Measurements from ENCODE around the gene AGPAT3.
"Not testable (repeated sequence)": the region's sequence is repeated elsewhere in the genome, so short reads cannot be mapped to it uniquely, and the experiment has no call there.

Gene AGPAT3

DNA sequence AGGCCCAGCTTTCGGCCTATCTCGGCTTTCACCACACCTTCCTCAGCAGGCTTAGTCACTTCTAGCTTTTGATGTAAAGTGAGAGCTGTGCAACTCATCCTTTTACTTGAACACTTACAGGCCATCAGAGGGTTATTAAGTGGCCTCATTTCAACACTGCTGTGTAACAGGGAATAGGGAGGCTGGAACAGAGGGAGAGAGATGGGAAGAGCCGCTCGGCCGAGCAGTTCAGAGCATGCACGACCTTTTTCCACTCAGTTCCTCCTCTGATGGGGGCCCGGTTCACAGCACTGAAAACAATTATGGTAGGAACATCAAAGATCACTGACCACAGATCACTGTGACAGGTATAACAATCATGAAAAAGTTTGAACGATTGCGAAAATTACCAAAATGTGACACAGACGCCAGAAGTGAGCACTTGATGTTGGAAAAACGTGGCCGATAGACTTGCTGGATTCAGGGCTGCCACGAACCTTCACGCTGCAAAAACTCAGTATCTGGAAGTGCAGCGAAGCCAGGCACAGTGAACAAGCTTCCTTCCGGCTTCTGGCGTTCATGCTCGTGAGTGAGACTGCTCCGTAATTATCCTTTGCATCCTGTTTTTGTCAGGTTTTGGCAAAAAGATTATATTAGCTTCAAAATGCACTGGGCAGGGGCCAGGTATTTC, 28.6 kb downstream of the AGPAT3 start:
- Mint-ChIP-seq H3K4me1 (ENCODE audit: low read depth) (peaks cover 30% of the 10 kb centered on the region), H3K9me3 (no peaks in the 10 kb centered on the region), H3K27me3 (ENCODE audit: low read depth) (no peaks in the 10 kb centered on the region), H3K27ac (peak overlapping the region; percentile 85), H3K36me3 (ENCODE audit: low read depth) (peaks cover 25% of the 10 kb centered on the region), H3K4me3 (peak overlapping the region; percentile 70)

DNA sequence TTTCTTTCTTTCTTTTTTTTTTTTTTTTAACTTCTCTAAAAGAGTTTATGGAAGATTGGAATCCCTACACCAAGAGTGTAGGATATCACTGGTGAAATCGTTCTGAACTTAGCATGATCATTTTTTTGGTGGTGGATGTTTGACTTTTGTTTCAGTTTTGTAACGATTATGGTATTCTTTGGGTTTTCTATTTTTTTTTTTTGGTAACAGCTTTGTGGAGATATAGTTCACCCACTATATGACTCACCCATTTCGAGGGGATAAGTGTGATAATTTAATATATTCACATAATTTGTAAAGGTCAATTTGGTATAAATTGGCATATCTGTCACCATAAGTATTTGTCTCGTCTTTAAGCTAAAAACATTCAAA, 29.2 kb downstream of the AGPAT3 start:
- peaks cover 28% of the 10 kb centered on the region for H3K36me3 Mint-ChIP-seq (ENCODE audit: low read depth)
- peak overlapping the region; percentile 70 for H3K4me3 Mint-ChIP-seq
- peaks cover 30% of the 10 kb centered on the region for H3K4me1 Mint-ChIP-seq (ENCODE audit: low read depth)
- no peaks in the 10 kb centered on the region for H3K9me3 Mint-ChIP-seq
- H3K27ac Mint-ChIP-seq: peak overlapping the region; percentile 85
- H3K27me3 Mint-ChIP-seq (ENCODE audit: low read depth): no peaks in the 10 kb centered on the region

DNA sequence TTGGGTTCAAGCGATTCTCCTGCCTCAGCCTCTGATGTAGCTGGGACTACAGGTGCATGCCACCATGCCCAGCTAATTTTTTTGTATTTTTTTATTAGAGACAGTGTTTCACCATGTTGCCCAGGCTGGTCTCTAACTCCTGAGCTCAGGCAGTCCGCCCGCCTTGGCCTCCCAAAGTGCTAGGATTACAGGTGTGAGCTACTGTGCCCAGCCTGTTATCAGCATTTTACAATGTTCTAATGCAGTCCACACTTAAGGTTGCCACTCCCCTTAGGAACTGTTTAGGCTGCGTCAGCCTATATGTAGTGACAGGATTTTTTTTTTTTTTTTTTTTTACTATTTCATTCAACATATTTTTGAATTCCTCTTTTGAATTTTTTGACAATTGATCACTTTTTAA, 30.2 kb downstream of the AGPAT3 start:
- Mint-ChIP-seq H3K27me3 (ENCODE audit: low read depth) (no peaks in the 10 kb centered on the region), H3K4me3 (no peak overlapping the region), H3K27ac (no peak overlapping the region), H3K9me3 (no peaks in the 10 kb centered on the region), H3K4me1 (ENCODE audit: low read depth) (peaks cover 26% of the 10 kb centered on the region), H3K36me3 (ENCODE audit: low read depth) (peaks cover 27% of the 10 kb centered on the region)

DNA sequence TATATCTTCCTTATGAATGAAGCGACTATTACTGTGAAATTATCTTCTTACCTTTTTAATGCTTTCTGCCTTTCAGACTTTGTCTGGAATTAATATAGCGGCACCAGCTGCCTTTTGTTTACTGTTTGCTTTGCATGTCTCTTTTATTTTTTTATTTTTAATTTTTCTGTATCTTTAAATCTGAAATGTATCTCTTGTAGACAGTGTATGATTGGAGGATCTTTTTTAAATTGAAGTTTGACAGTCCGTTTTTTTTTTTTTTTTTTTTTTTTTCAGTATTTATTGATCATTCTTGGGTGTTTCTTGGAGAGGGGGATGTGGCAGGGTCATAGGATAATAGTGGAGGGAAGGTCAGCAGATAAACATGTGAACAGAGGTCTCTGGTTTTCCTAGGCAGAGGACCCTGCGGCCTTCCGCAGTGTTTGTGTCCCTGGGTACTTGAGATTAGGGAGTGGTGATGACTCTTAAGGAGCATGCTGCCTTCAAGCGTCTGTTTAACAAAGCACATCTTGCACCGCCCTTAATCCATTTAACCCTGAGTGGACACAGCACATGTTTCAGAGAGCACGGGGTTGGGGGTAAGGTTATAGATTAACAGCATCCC, 31.8 kb downstream of the AGPAT3 start:
- not testable (repeated sequence) for H3K27ac Mint-ChIP-seq; H3K9me3 Mint-ChIP-seq; H3K27me3 Mint-ChIP-seq (ENCODE audit: low read depth); H3K4me3 Mint-ChIP-seq
- H3K36me3 Mint-ChIP-seq (ENCODE audit: low read depth): peaks cover 36% of the 10 kb centered on the region
- H3K4me1 Mint-ChIP-seq (ENCODE audit: low read depth): peaks cover 28% of the 10 kb centered on the region

DNA sequence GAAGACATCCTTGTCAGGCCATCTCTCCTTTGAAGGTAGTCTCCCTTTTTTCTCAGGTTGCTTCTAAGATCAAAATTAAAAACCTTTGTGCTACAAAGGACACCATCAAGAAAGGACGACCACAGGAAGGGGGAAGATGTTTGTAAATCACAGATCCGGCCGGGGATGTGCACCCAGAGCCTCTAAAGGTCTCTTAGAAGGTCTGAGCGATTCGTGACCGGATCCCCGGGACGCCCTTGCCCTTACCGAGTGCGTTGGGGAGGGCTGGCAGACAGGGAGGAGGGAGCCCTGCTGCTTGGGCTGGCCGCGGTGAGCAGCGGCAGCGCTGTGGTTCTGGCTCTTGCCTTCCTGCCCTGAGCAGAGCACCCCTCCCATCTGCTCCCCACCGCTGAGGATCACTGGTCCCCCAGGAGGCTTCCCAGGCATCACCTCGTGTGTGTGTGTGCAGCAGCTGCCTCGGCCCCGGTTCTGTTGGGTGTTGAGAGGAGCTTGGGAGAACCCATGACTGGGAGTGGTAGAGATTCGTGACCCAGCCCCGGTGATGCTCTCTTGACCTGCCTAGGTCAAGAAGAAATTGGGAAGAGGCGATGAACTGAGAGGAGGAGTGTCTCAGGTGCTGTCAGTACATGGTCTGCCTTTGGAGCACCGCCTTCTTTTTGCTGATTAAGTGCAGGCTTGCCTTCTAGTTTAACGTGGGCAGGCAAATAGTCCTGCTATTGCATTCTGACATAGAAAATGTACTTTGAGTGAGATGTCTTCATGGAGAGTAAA, 34.5 kb downstream of the AGPAT3 start:
- Mint-ChIP-seq H3K4me1 (ENCODE audit: low read depth) (peaks cover 11% of the 10 kb centered on the region), H3K4me3 (no peak overlapping the region), H3K36me3 (ENCODE audit: low read depth) (peaks cover 30% of the 10 kb centered on the region), H3K27ac (no peak overlapping the region), H3K9me3 (no peaks in the 10 kb centered on the region), H3K27me3 (ENCODE audit: low read depth) (no peaks in the 10 kb centered on the region)

DNA sequence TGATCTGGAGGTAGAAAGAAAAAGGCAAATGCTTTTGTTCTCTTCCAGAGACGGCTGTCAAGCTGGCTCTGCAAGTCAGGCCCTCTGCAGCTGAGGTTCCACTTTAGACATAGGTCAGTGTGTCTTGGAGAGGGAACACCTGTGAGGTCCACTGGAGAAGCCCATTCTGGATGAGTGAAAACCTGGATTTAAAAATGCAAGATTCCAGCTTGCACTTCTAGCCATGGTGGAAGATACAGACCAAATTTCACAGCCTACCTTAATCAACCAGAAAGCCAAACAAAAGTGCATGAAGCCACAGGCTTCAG, 35.0 kb downstream of the AGPAT3 start:
- Mint-ChIP-seq H3K4me1 (ENCODE audit: low read depth) (peaks cover 7% of the 10 kb centered on the region), H3K4me3 (no peak overlapping the region), H3K27me3 (ENCODE audit: low read depth) (no peaks in the 10 kb centered on the region), H3K9me3 (no peaks in the 10 kb centered on the region), H3K27ac (no peak overlapping the region), H3K36me3 (ENCODE audit: low read depth) (peaks cover 30% of the 10 kb centered on the region)

DNA sequence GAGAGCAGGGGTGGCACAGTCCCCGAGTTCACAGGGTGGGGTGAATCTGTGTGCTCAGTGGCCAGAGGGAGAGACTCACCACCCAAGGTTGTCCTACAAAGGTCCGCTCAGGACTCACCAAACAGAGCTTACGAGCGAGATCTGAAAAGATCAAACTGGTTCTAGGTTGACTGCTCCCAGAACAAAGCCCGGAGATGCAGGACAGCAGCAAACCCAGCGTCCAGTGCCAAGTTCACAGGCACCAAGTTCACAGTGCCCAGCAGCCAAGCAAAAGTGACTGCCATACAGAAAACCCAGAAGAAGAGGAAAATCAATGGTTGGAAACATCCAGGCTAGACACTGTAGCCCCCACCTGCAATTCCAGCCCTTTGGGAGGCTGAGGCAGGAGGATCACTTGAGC, 35.7 kb downstream of the AGPAT3 start:
- Mint-ChIP-seq H3K36me3 (ENCODE audit: low read depth) (peaks cover 30% of the 10 kb centered on the region), H3K4me1 (ENCODE audit: low read depth) (peaks cover 7% of the 10 kb centered on the region), H3K9me3 (no peaks in the 10 kb centered on the region), H3K27me3 (ENCODE audit: low read depth) (no peaks in the 10 kb centered on the region), H3K4me3 (no peak overlapping the region), H3K27ac (no peak overlapping the region)

DNA sequence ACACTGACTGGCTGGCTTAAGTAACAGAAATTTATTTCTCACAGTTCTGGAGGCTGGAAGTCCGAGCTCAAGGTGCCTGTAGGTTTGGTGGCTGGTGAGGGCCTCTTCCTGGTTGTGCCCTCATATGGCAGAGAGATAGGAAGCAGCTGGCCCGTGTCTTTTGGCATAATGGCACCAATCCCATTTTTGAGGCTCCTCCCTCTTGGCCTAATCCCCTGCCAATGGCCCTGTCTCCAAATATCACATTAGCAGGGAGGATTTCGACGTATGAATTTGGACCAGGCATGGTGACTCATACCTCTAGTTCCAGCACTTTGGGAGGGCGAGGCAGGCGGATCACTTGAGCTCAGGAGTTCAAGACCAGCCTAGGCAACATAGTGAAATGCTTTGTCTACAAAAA, 37.4 kb downstream of the AGPAT3 start:
- H3K9me3 Mint-ChIP-seq: no peaks in the 10 kb centered on the region
- peaks cover 6% of the 10 kb centered on the region for H3K4me1 Mint-ChIP-seq (ENCODE audit: low read depth)
- H3K36me3 Mint-ChIP-seq (ENCODE audit: low read depth): peaks cover 28% of the 10 kb centered on the region
- no peaks in the 10 kb centered on the region for H3K27me3 Mint-ChIP-seq (ENCODE audit: low read depth)
- no peak overlapping the region for H3K4me3 Mint-ChIP-seq
- no peak overlapping the region for H3K27ac Mint-ChIP-seq

DNA sequence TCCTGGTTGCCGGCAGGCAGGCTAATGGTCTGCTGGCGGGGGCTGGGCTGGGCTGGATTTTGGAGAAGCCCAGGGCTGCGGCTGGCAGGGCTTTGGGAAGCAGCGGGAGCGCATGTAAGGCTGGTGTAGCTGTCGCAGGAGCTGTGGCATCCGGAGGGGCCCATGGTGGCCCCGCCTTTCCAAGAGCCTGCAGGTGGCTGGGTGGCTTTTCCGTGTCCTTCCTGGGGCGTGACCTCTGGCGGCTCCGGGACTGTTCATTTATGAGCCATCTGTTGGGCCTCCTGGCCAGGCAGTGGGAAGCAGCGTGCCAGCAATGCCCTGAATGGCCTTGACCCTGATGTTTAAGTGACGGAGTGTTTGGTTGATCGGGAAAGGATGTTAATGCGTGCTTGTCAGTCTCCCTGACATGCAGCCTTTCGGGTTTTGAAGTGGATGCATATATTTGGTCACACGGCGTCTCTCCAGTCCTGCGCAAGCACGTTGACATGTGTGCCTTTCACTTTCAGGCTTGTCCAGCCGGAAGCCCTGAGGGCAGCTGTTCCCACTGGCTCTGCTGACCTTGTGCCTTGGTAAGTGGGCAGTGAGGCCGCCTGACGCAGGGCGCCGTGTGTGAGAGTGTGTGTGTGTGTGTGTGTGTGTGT, 38.5 kb downstream of the AGPAT3 start:
- H3K4me1 Mint-ChIP-seq (ENCODE audit: low read depth): peaks cover 6% of the 10 kb centered on the region
- no peak overlapping the region for H3K27ac Mint-ChIP-seq
- H3K9me3 Mint-ChIP-seq: no peaks in the 10 kb centered on the region
- H3K4me3 Mint-ChIP-seq: no peak overlapping the region
- no peaks in the 10 kb centered on the region for H3K27me3 Mint-ChIP-seq (ENCODE audit: low read depth)
- peaks cover 28% of the 10 kb centered on the region for H3K36me3 Mint-ChIP-seq (ENCODE audit: low read depth)

DNA sequence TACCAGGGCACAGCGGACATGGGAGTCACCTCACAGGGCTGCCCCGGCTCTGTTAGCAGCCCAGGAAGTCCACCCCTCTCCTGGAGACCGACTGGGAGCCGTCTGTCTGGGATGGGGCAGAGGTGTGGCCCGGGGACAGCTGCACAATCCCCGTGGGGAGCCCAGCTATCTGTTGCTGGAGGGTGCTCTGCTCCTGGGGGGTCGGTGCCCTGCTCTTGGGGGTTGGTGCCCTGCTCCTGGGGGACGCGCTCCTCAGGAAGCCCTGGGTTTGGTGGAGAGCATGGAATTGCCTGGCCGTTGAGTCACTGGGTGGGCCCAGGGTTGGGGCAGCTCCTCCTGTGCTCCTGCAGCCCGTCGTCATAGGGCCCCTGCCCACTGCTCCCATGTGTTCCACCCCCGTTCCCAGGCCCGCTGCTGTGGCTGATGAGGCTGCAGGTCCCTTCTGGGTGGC, 39.3 kb downstream of the AGPAT3 start:
- H3K36me3 Mint-ChIP-seq (ENCODE audit: low read depth): peaks cover 25% of the 10 kb centered on the region
- peaks cover 6% of the 10 kb centered on the region for H3K4me1 Mint-ChIP-seq (ENCODE audit: low read depth)
- no peaks in the 10 kb centered on the region for H3K9me3 Mint-ChIP-seq
- no peak overlapping the region for H3K4me3 Mint-ChIP-seq
- no peaks in the 10 kb centered on the region for H3K27me3 Mint-ChIP-seq (ENCODE audit: low read depth)
- no peak overlapping the region for H3K27ac Mint-ChIP-seq

DNA sequence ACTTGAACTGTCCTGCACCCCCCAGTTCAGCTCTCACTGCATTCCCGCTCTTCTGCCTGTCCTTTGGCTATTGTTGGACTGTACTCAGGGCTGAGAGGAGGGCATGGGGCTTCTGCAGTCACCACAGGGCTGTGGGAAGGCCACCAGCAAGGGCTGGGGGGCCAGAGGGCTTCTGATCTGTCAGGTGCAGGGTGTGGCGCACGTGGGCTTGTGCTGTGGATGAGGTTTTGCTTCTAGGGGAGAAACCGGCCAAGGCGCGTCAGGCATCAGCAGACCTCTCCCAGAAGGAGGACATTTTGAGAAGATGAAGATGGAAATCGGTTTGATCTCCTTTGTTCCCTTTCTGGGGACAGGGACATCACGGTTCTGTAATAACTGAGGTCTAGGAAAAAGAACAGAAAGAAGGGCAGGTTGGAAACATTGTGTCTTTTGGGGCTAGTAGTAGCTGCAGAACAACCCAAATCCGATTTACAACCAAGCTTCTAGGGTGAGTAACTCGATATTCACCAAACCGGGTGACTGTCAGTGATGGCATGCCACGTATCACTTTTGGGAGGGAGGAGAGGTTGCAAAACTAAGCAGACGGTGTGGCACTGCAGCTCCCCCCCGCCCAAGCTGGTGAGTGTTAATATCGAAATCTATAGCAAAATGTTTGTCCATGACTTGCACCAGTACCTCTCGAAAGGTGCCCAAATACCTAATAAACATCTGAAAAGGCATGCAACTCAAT, 40.9 kb downstream of the AGPAT3 start:
- H3K4me1 Mint-ChIP-seq (ENCODE audit: low read depth): peaks cover 8% of the 10 kb centered on the region
- H3K4me3 Mint-ChIP-seq: no peak overlapping the region
- no peaks in the 10 kb centered on the region for H3K9me3 Mint-ChIP-seq
- no peak overlapping the region for H3K27ac Mint-ChIP-seq
- H3K27me3 Mint-ChIP-seq (ENCODE audit: low read depth): no peaks in the 10 kb centered on the region
- peaks cover 19% of the 10 kb centered on the region for H3K36me3 Mint-ChIP-seq (ENCODE audit: low read depth)

DNA sequence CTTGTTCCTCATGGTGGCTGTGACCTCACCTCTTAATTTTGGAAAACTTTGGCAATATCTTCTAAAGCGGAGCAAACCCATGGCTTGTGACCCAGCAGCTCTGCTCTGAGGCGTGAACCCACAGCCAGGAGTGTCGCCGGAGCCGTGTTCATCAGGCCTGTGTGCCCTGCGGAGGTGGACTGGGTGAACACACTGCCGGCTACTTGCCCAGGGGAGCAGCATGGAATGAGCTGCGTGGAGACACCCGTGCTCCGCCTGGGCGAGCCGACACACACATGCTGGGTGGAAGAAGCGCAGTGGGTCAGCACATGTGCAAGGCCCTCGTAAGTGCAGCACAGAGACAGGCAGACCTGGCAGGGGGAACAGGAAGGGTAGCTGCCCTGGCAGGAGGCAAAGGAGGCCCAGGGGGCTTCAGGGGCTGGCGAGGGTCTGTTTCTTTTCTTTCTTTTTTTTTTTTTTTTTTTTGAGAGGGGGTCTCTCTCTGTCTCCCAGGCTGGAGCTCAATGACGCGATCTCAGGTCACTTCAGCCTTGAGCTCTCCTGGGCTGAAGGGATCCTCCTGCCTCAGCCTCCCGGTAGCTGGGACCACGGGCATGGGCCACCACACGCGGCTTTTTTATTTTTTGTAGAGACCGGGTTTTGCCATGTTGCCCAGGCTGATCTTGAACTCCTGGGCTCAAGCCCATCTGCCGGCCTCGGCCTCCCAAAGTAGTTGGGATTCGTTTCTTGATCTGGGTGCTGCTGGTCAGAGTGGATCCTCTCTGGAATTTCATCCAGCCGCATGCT, 41.8 kb downstream of the AGPAT3 start:
- H3K9me3 Mint-ChIP-seq: no peaks in the 10 kb centered on the region
- H3K36me3 Mint-ChIP-seq (ENCODE audit: low read depth): peaks cover 23% of the 10 kb centered on the region
- no peak overlapping the region for H3K4me3 Mint-ChIP-seq
- no peaks in the 10 kb centered on the region for H3K27me3 Mint-ChIP-seq (ENCODE audit: low read depth)
- peaks cover 9% of the 10 kb centered on the region for H3K4me1 Mint-ChIP-seq (ENCODE audit: low read depth)
- H3K27ac Mint-ChIP-seq: no peak overlapping the region

DNA sequence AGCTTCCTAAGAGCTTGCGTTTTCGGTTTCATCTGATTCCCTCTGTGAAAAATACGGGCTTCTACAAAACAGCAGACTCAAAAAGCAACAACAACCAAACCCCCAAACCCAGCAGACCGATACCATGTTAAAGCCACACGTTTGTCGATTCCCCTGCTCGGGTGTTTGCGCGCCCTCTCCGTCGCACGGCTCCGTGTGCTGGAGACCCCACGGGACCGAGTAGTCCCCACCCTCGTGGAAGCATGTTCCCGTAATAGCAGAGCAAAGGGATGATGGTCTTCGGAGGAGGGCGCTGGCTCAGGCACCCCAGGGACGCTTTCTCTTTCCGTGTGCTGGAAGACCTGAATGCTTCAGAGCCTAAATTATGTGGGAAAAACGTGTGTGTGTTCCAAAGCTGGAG, 42.7 kb downstream of the AGPAT3 start:
- no peaks in the 10 kb centered on the region for H3K27me3 Mint-ChIP-seq (ENCODE audit: low read depth)
- peaks cover 25% of the 10 kb centered on the region for H3K36me3 Mint-ChIP-seq (ENCODE audit: low read depth)
- peaks cover 6% of the 10 kb centered on the region for H3K9me3 Mint-ChIP-seq
- H3K4me3 Mint-ChIP-seq: no peak overlapping the region
- peaks cover 7% of the 10 kb centered on the region for H3K4me1 Mint-ChIP-seq (ENCODE audit: low read depth)
- H3K27ac Mint-ChIP-seq: no peak overlapping the region

DNA sequence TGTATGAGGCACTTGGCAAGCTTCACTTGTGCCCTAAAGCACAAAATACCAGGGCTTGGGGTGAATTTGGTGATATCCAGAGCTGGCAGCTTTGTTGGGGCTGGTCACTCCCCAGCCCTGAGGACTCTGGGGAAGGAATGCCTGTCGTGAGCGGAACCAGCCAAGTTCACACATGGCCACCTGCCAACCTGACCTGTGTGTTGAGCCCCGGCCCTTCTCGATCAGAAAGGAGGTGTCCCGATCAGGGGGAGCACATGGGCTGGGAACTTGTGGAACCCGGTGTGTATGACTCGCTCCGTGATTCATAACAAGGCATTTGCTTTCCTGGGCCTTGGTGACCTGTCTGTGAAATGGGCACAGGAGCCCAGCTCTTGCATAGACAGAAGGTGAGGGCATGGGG, 43.1 kb downstream of the AGPAT3 start:
- Mint-ChIP-seq H3K27me3 (ENCODE audit: low read depth) (no peaks in the 10 kb centered on the region), H3K4me3 (no peak overlapping the region), H3K4me1 (ENCODE audit: low read depth) (peaks cover 6% of the 10 kb centered on the region), H3K9me3 (peaks cover 10% of the 10 kb centered on the region), H3K27ac (no peak overlapping the region), H3K36me3 (ENCODE audit: low read depth) (peaks cover 25% of the 10 kb centered on the region)
